H1 (cell line): ENCODE measurements around the gene SCYL2. TPM values are rescaled to one million over a fixed set of nuclear protein-coding genes. Genes with fewer than 3 reads are reported as not detected.

Experiments
- CTCF ChIA-PET: fragments of 300-600 bp; sonication (Branson Sonifier 250); formaldehyde crosslinking; loops from one replicate; lab custom pipeline; 2021; ENCODE audit not compliant: partially characterized antibody; lab: Charles Lee
- POLR2A ChIA-PET: fragments of 300-600 bp; sonication (Branson Sonifier 250); formaldehyde crosslinking; loops from one replicate; lab custom pipeline; 2021; ENCODE audit warnings: inconsistent platforms; ENCODE audit not compliant: partially characterized antibody; lab: Charles Lee
- DNase-seq, 2 experiments: peaks; one replicate each; pipeline versions ENCODE4 v3.0.0 to v3.0.0-alpha.2; 2010 to 2022; ENCODE audit warnings: low spot score in 2 of 2, low read depth in 1 of 2, mixed read lengths in 1 of 2
- FAIRE-seq: peaks from 2 replicates; lab custom pipeline; 2011; peaks lifted over from hg19 to GRCh38; lab: Jason Lieb, UNC
- H2AFZ ChIP-seq: 2 replicates; pipeline ENCODE4 v1.8.1; 2012; ENCODE audit warnings: low read length, inconsistent platforms
- H2AK5ac ChIP-seq: 2 replicates; pipeline ENCODE4 v1.6.1; 2013; ENCODE audit warnings: low read depth, low read length
- H2BK120ac ChIP-seq: replicated peaks from 2 replicates; pipeline ENCODE3; 2013; ENCODE audit warnings: low read depth, low read length, inconsistent platforms
- H2BK12ac ChIP-seq: 2 replicates; pipeline ENCODE4 v1.6.1; 2013; ENCODE audit warnings: low read depth, low read length
- H2BK15ac ChIP-seq: 2 replicates; pipeline ENCODE4 v1.6.1; 2013; ENCODE audit warnings: low read length
- H2BK20ac ChIP-seq: 2 replicates; pipeline ENCODE4 v1.6.1; 2013; ENCODE audit warnings: low read length
- H2BK5ac ChIP-seq: 2 replicates; pipeline ENCODE4 v1.6.1; 2013; ENCODE audit warnings: low read depth, low read length
- H3K14ac ChIP-seq: 2 replicates; pipeline ENCODE4 v1.6.1; 2013; ENCODE audit warnings: inconsistent platforms; ENCODE audit not compliant: insufficient read length
- H3K18ac ChIP-seq: 2 replicates; pipeline ENCODE4 v1.6.1; 2013; ENCODE audit warnings: low read length; ENCODE audit errors: extremely low read depth
- H3K23ac ChIP-seq: 2 replicates; pipeline ENCODE4 v1.6.1; 2013; ENCODE audit warnings: inconsistent platforms; ENCODE audit not compliant: insufficient read length
- H3K23me2 ChIP-seq: 2 replicates; pipeline ENCODE4 v1.6.1; 2013; ENCODE audit warnings: low read depth, low read length
- H3K27ac ChIP-seq: 2 replicates; pipeline ENCODE4 v1.6.1; 2011; ENCODE audit warnings: low read depth, low read length, inconsistent platforms
- H3K27me3 ChIP-seq, 4 experiments: replicated peaks in 1 of 4; 1 replicate in 1 of 4; 2 replicates in 3 of 4; pipeline versions ENCODE4 v1.6.1 to v1.8.1; 2011 to 2013; ENCODE audit warnings: low read length in 3 of 4, mild to moderate bottlenecking in 3 of 4, inconsistent platforms in 2 of 4, mixed read lengths in 2 of 4, moderate library complexity in 1 of 4; ENCODE audit not compliant: control insufficient read depth in 3 of 4, insufficient read depth in 3 of 4; ENCODE audit errors: extremely low read depth in 1 of 4
- H3K36me3 ChIP-seq, 4 experiments: 2 replicates each; pipeline versions ENCODE4 v1.6.1 to v1.8.1; 2011 to 2013; ENCODE audit warnings: mild to moderate bottlenecking in 4 of 4, low read length in 3 of 4, moderate library complexity in 2 of 4, control low read depth in 1 of 4, inconsistent platforms in 1 of 4; ENCODE audit not compliant: insufficient read depth in 4 of 4, control insufficient read depth in 2 of 4
- H3K4ac ChIP-seq: replicated peaks from 2 replicates; pipeline ENCODE3; 2013; ENCODE audit warnings: low read length, low read depth, mixed read lengths, inconsistent platforms; ENCODE audit not compliant: insufficient read length
- H3K4me1 ChIP-seq, 4 experiments: replicated peaks in 1 of 4; 1 replicate in 1 of 4; 2 replicates in 3 of 4; pipeline versions ENCODE4 v1.6.1 to v1.8.1; 2011 to 2013; ENCODE audit warnings: low read length in 3 of 4, inconsistent platforms in 2 of 4, mixed read lengths in 1 of 4; ENCODE audit not compliant: insufficient read depth in 4 of 4, control insufficient read depth in 3 of 4
- H3K4me2 ChIP-seq, 2 experiments: 2 replicates each; pipeline versions ENCODE4 v1.6.1 to v1.8.1; 2011 to 2013; ENCODE audit warnings: low read depth in 2 of 2, low read length in 2 of 2, control low read depth in 1 of 2, inconsistent platforms in 1 of 2, mild to moderate bottlenecking in 1 of 2; ENCODE audit not compliant: insufficient read depth in 1 of 2
- H3K4me3 ChIP-seq, 4 experiments: fragments of 200-600, 300-600 bp in 1 of 4; sonication (generic), shearing (Covaris generic), sonication (Bioruptor Twin) in 1 of 4; 2 replicates each; pipeline versions ENCODE4 v1.5.1 to v1.8.1; 2011 to 2016; ENCODE audit warnings: low read length in 4 of 4, low read depth in 3 of 4, control low read depth in 2 of 4, inconsistent platforms in 2 of 4, mild to moderate bottlenecking in 2 of 4, mixed read lengths in 1 of 4, moderate library complexity in 1 of 4; ENCODE audit not compliant: insufficient read depth in 2 of 4; ENCODE audit errors: extremely low read depth in 1 of 4
- H3K56ac ChIP-seq: replicated peaks from 2 replicates; pipeline ENCODE3; 2013; ENCODE audit warnings: low read depth, mild to moderate bottlenecking, mixed read lengths, low read length, inconsistent platforms; ENCODE audit not compliant: insufficient read length
- H3K79me1 ChIP-seq: 2 replicates; pipeline ENCODE4 v1.6.1; 2013; ENCODE audit warnings: low read depth, low read length, control low read depth
- H3K79me2 ChIP-seq, 2 experiments: 2 replicates each; pipeline versions ENCODE4 v1.6.1 to v1.8.1; 2012 to 2013; ENCODE audit warnings: low read length in 2 of 2, mild to moderate bottlenecking in 2 of 2, inconsistent platforms in 1 of 2; ENCODE audit not compliant: insufficient read depth in 2 of 2, control insufficient read depth in 1 of 2
- H3K9ac ChIP-seq, 4 experiments: replicated peaks in 1 of 4; 1 replicate in 1 of 4; 2 replicates in 3 of 4; pipeline versions ENCODE4 v1.6.1 to v1.8.1; 2011 to 2013; ENCODE audit warnings: low read depth in 3 of 4, low read length in 3 of 4, control low read depth in 2 of 4, mild to moderate bottlenecking in 2 of 4, moderate library complexity in 2 of 4, inconsistent platforms in 1 of 4; ENCODE audit errors: extremely low read depth in 1 of 4
- H3K9me3 ChIP-seq, 2 experiments: 2 replicates each; pipeline versions ENCODE4 v1.6.1 to v1.8.1; 2012 to 2013; ENCODE audit warnings: mild to moderate bottlenecking in 2 of 2, moderate library complexity in 2 of 2, control low read depth in 1 of 2, inconsistent platforms in 1 of 2, low read depth in 1 of 2, low read length in 1 of 2, mixed read lengths in 1 of 2; ENCODE audit not compliant: insufficient read depth in 2 of 2
- H4K20me1 ChIP-seq, 2 experiments: replicated peaks in 1 of 2; 2 replicates each; pipeline versions ENCODE3 to v1.8.1; 2011 to 2013; ENCODE audit warnings: inconsistent platforms in 2 of 2, low read length in 2 of 2, mild to moderate bottlenecking in 1 of 2; ENCODE audit not compliant: insufficient read depth in 2 of 2, control insufficient read depth in 1 of 2
- H4K5ac ChIP-seq: 2 replicates; pipeline ENCODE4 v1.6.1; 2013; ENCODE audit warnings: low read length, low read depth, mixed read lengths, inconsistent platforms; ENCODE audit not compliant: insufficient read length
- H4K8ac ChIP-seq: 2 replicates; pipeline ENCODE4 v1.8.0; 2013; ENCODE audit warnings: mild to moderate bottlenecking, moderate library complexity, low read length, inconsistent platforms; ENCODE audit not compliant: insufficient read depth; ENCODE audit errors: extremely low read depth
- H4K91ac ChIP-seq: replicated peaks from 2 replicates; pipeline ENCODE3; 2013; ENCODE audit warnings: low read length, mixed read lengths, inconsistent platforms; ENCODE audit not compliant: insufficient read length
- BCL11A ChIP-seq, 2 experiments: IDR thresholded peaks; one replicate each; pipeline ENCODE4 v1.6.1; 2011; ENCODE audit warnings: low read depth in 2 of 2, low read length in 2 of 2, mild to moderate bottlenecking in 2 of 2
- CTCF ChIP-seq, 3 experiments: IDR thresholded peaks; 1 replicate in 2 of 3; 2 replicates in 1 of 3; pipeline versions ENCODE4 v1.5.1 to v1.6.1; 2011; ENCODE audit warnings: low read length in 3 of 3, mild to moderate bottlenecking in 3 of 3, inconsistent platforms in 2 of 3, low read depth in 1 of 3, moderate library complexity in 1 of 3; ENCODE audit not compliant: insufficient read depth in 1 of 3; ENCODE audit errors: control extremely low read depth in 1 of 3
- TAF7 ChIP-seq: optimal IDR thresholded peaks from 2 replicates; pipeline ENCODE3; 2011; ENCODE audit warnings: low read depth, mild to moderate bottlenecking, inconsistent platforms, low read length, moderate library complexity, borderline replicate concordance
- WGBS, 2 experiments: shearing (Covaris generic) in 1 of 2; methylation state at CpG; one replicate each; pipeline versions ENCODE4 v1.1.6 to v1.1.7; 2013 to 2015; ENCODE audit warnings: low lambda C conversion rate in 2 of 2, mixed read lengths in 2 of 2, inconsistent platforms in 1 of 2, low coverage in 1 of 2, missing lambda C conversion rate in 1 of 2; ENCODE audit not compliant: insufficient replicate concordance in 2 of 2, insufficient coverage in 1 of 2, insufficient read length in 1 of 2; ENCODE audit errors: extremely low coverage in 1 of 2, missing lambda C conversion rate in 1 of 2; 5-methylcytosine and 5-hydroxymethylcytosine counted together
- polyA plus RNA-seq, 7 experiments: library from polyadenylated mRNA; depleted of rRNA in 3 of 7; stranded (reverse) in 5 of 7; unstranded in 2 of 7; fragments of >200 nt in 5 of 7; fragments of 200-250 nt in 2 of 7; gene quantifications; 1 replicate in 5 of 7; 2 replicates in 1 of 7; 4 replicates in 1 of 7; pipeline versions ENCODE4 v1.2.1 to v1.2.3, GENCODE V29; 2011 to 2013; ENCODE audit warnings: missing spikeins in 2 of 7, mixed read lengths in 2 of 7
- total RNA-seq: library from RNA; stranded (reverse); fragmentation: NEBNext Ultra II Directional; extraction: Animal tissue kit (Norgen Biotek cat#: 25700); gene quantifications from 2 replicates; pipeline ENCODE4 v1.2.1, GENCODE V29; 2021

The SCYL2 gene
- total and polyA plus RNA-seq, 2 of the 8 experiments (the other 6 are each of a cell fraction or from before 2014, with no cell fraction given), result 8.9 to 48.7 TPM

- Histone ChIP-seq H2BK12ac (no peak overlapping the region), H3K27ac (no peak overlapping the region), H3K23ac (no peak overlapping the region), H4K20me1 (no peaks in the 10 kb centered on the region), H3K9me3 (no peaks in the 10 kb centered on the region), H3K18ac (no peak overlapping the region), H4K5ac (no peak overlapping the region), H3K27me3 (no peaks in the 10 kb centered on the region), H2BK120ac (no peak overlapping the region), H3K4me3 (no peak overlapping the region), H3K4me1 (no peaks in the 10 kb centered on the region), H2BK15ac (no peak overlapping the region), H2BK5ac (no peak overlapping the region), H3K4me2 (no peak overlapping the region), H4K8ac (no peak overlapping the region), H2BK20ac (no peak overlapping the region), H3K79me1 (no peaks in the 10 kb centered on the region), H3K23me2 (no peaks in the 10 kb centered on the region), H2AFZ (no peak overlapping the region), H3K14ac (no peak overlapping the region), H3K36me3 (no peaks in the 10 kb centered on the region; a peak in 2 of 8 replicates), H3K4ac (no peak overlapping the region), H2AK5ac (no peak overlapping the region), H3K79me2 (no peaks in the 10 kb centered on the region), H3K56ac (no peak overlapping the region), H3K9ac (no peak overlapping the region), H4K91ac (no peak overlapping the region)
- POLR2A ChIA-PET, result interaction anchor here (1.0 to 2.9 kb wide), 2 partner anchors 10 to 12 kb away, joined by 3 to 10 read pairs; partner anchors contain the start of genes DEPDC4 and SCYL2
- CTCF ChIA-PET, result interaction anchor here (1.1 to 1.8 kb wide), 2 partner anchors 9 to 66 kb away, joined by 4 to 7 read pairs; no protein-coding TSS in a partner anchor
- DNase-seq (no peak), FAIRE-seq (no peak)
- TF ChIP-seq CTCF (IDR thresholded peaks at IDR 0.05; ENCODE audit: control extremely low read depth in 1 of 3, insufficient read depth in 1 of 3, low read depth in 1 of 3, low read length in 3 of 3) (no peak), TAF7 (no peak), BCL11A (IDR thresholded peaks at IDR 0.05; ENCODE audit: low read depth in 2 of 2, low read length in 2 of 2) (no peak)
- WGBS, 2 experiments, result 100% methylated on average over 1 of the region's 1 CpG; no CpG with 5 or more reads in 1 of the 2 experiments
Observed at GRCh38 chr12:100254876-100255275, 12.1 kb upstream of the SCYL2 start.
